Neuronal stem cell (in vitro differentiated cells): Measurements from ENCODE around the gene LRP1B.
"Not testable (repeated sequence)": the region's sequence is repeated elsewhere in the genome, so short reads cannot be mapped to it uniquely, and the experiment has no call there.

Experiments used
- DNase-seq: peaks from one replicate; pipeline ENCODE4 v3.0.0-alpha.2; 2013; ENCODE audit warnings: low spot score
- H2AFZ ChIP-seq: one replicate; pipeline ENCODE4 v1.6.1; 2013; ENCODE audit warnings: mild to moderate bottlenecking, low read length, inconsistent platforms
- H2AK5ac ChIP-seq: 2 replicates; pipeline ENCODE4 v1.6.1; 2013; ENCODE audit warnings: low read depth, mild to moderate bottlenecking, inconsistent platforms, low read length, moderate library complexity, mixed read lengths
- H2BK120ac ChIP-seq: 2 replicates; pipeline ENCODE4 v1.6.1; 2013; ENCODE audit warnings: low read depth, mild to moderate bottlenecking, inconsistent platforms, low read length, moderate library complexity, mixed read lengths
- H2BK12ac ChIP-seq: one replicate; pipeline ENCODE4 v1.6.1; 2013; ENCODE audit warnings: low read length, inconsistent platforms
- H2BK15ac ChIP-seq: 2 replicates; pipeline ENCODE4 v1.6.1; 2013; ENCODE audit warnings: mild to moderate bottlenecking, low read length, inconsistent platforms, mixed read lengths
- H2BK5ac ChIP-seq: one replicate; pipeline ENCODE4 v1.6.1; 2013; ENCODE audit warnings: inconsistent platforms, mild to moderate bottlenecking, low read length, moderate library complexity
- H3K14ac ChIP-seq: one replicate; pipeline ENCODE4 v1.6.1; 2013; ENCODE audit warnings: low read length, inconsistent platforms
- H3K18ac ChIP-seq: 2 replicates; pipeline ENCODE4 v1.6.1; 2013; ENCODE audit warnings: low read length, inconsistent platforms
- H3K23ac ChIP-seq: 2 replicates; pipeline ENCODE4 v1.6.1; 2013; ENCODE audit warnings: low read depth, mild to moderate bottlenecking, mixed read lengths, low read length, inconsistent platforms; ENCODE audit not compliant: poor library complexity
- H3K27ac ChIP-seq: replicated peaks from 3 replicates; pipeline ENCODE4 v1.5.1; 2013; ENCODE audit warnings: low read length, inconsistent platforms
- H3K27me3 ChIP-seq, 3 experiments: 2 replicates each; pipeline ENCODE4 v1.6.1; 2013; ENCODE audit warnings: low read length in 3 of 3, mild to moderate bottlenecking in 2 of 3, inconsistent platforms in 1 of 3, low read depth in 1 of 3, mixed read lengths in 1 of 3, moderate library complexity in 1 of 3; ENCODE audit not compliant: control insufficient read depth in 3 of 3, insufficient read depth in 3 of 3
- H3K36me3 ChIP-seq, 2 donors: replicated peaks in 1 of 2; 2 replicates each; pipeline ENCODE4 v1.6.1; 2013; ENCODE audit warnings: low read length in 2 of 2; ENCODE audit not compliant: control insufficient read depth in 2 of 2, insufficient read depth in 2 of 2
- H3K4ac ChIP-seq: 2 replicates; pipeline ENCODE4 v1.6.1; 2013; ENCODE audit warnings: inconsistent platforms, mild to moderate bottlenecking, low read length, moderate library complexity
- H3K4me1 ChIP-seq, 2 donors: 1 replicate in 1 of 2; 2 replicates in 1 of 2; pipeline ENCODE4 v1.6.1; 2013; ENCODE audit warnings: low read length in 2 of 2, low read depth in 1 of 2; ENCODE audit not compliant: control insufficient read depth in 2 of 2, insufficient read depth in 1 of 2
- H3K4me2 ChIP-seq: one replicate; pipeline ENCODE4 v1.6.1; 2013; ENCODE audit warnings: mild to moderate bottlenecking, low read length, inconsistent platforms; ENCODE audit not compliant: insufficient read depth, poor library complexity, severe bottlenecking
- H3K4me3 ChIP-seq, 2 donors: 2 replicates each; pipeline ENCODE4 v1.5.1; 2013; ENCODE audit warnings: low read length in 2 of 2, mild to moderate bottlenecking in 2 of 2, inconsistent platforms in 1 of 2, moderate library complexity in 1 of 2
- H3K79me1 ChIP-seq: one replicate; pipeline ENCODE4 v1.6.1; 2013; ENCODE audit warnings: low read depth, mild to moderate bottlenecking, inconsistent platforms, low read length, moderate library complexity
- H3K9ac ChIP-seq: one replicate; pipeline ENCODE4 v1.6.1; 2013; ENCODE audit warnings: mild to moderate bottlenecking, low read depth, low read length, inconsistent platforms; ENCODE audit not compliant: poor library complexity
- H3K9me3 ChIP-seq, 2 donors: replicated peaks in 1 of 2; 2 replicates each; pipeline versions ENCODE3 to v1.6.1; 2013; ENCODE audit warnings: low read length in 2 of 2, mild to moderate bottlenecking in 2 of 2, inconsistent platforms in 1 of 2, low read depth in 1 of 2, mixed read lengths in 1 of 2, moderate library complexity in 1 of 2; ENCODE audit not compliant: control insufficient read depth in 2 of 2, insufficient read depth in 1 of 2
- H4K8ac ChIP-seq: one replicate; pipeline ENCODE4 v1.6.1; 2013; ENCODE audit warnings: low read depth, mild to moderate bottlenecking, inconsistent platforms, low read length, moderate library complexity
- H4K91ac ChIP-seq: one replicate; pipeline ENCODE4 v1.6.1; 2013; ENCODE audit warnings: low read length, low read depth, mild to moderate bottlenecking, inconsistent platforms; ENCODE audit not compliant: poor library complexity
- WGBS, 2 donors: extraction: QIAGEN DNeasy Blood & Tissue Kit; methylation state at CpG; one replicate each; pipeline ENCODE4 v1.1.7; 2013; ENCODE audit warnings: missing lambda C conversion rate in 2 of 2, mixed read lengths in 1 of 2; ENCODE audit not compliant: insufficient read length in 2 of 2, insufficient replicate concordance in 1 of 2; ENCODE audit errors: extremely low coverage in 2 of 2; 5-methylcytosine and 5-hydroxymethylcytosine counted together

The LRP1B gene

GRCh38 chr2:140344838-140345237 is 1786.0 kb downstream of the LRP1B start:
- H2AK5ac ChIP-seq = no peak overlapping the region
- no peaks in the 10 kb centered on the region for H3K9me3 ChIP-seq
- no peak overlapping the region for H3K4ac ChIP-seq
- no peaks in the 10 kb centered on the region for H3K79me1 ChIP-seq
- H3K4me1 ChIP-seq = peaks cover 2% of the 10 kb centered on the region in 2 donors
- H2AFZ ChIP-seq = no peak overlapping the region
- H3K4me2 ChIP-seq = no peak overlapping the region
- no peak overlapping the region for H2BK5ac ChIP-seq
- H4K91ac ChIP-seq = no peak overlapping the region
- WGBS, 2 donors = no CpG with 5 or more reads among the region's 1 CpG
- H3K27ac ChIP-seq = no peak overlapping the region
- H2BK12ac ChIP-seq = no peak overlapping the region
- no peak overlapping the region for H3K18ac ChIP-seq
- no peak overlapping the region for H2BK15ac ChIP-seq
- H3K14ac ChIP-seq = no peak overlapping the region
- H3K9ac ChIP-seq = no peak overlapping the region
- no peaks in the 10 kb centered on the region for H3K27me3 ChIP-seq
- DNase-seq = no peak
- no peak overlapping the region for H3K23ac ChIP-seq
- no peaks in the 10 kb centered on the region for H3K36me3 ChIP-seq
- H2BK120ac ChIP-seq = no peak overlapping the region
- no peak overlapping the region for H4K8ac ChIP-seq
- H3K4me3 ChIP-seq = no peak overlapping the region

GRCh38 chr2:140344266-140344665 is 1786.5 kb downstream of the LRP1B start:
- DNase-seq, H3K27ac ChIP-seq, H3K79me1 ChIP-seq, H2BK12ac ChIP-seq, H3K4me1 ChIP-seq, H3K4me2 ChIP-seq, H3K14ac ChIP-seq, H3K4ac ChIP-seq, H2BK5ac ChIP-seq, H3K18ac ChIP-seq, H3K9ac ChIP-seq, H3K9me3 ChIP-seq, H2BK15ac ChIP-seq, H3K4me3 ChIP-seq, H3K23ac ChIP-seq, H4K8ac ChIP-seq, H2AFZ ChIP-seq, H4K91ac ChIP-seq, H2BK120ac ChIP-seq, H3K27me3 ChIP-seq, H2AK5ac ChIP-seq, H3K36me3 ChIP-seq: not testable (repeated sequence)
- WGBS, 2 donors = no CpG with 5 or more reads among the region's 1 CpG

GRCh38 chr2:140338795-140339194 is 1792.0 kb downstream of the LRP1B start:
- DNase-seq = no peak
- Histone ChIP-seq H3K27ac (no peak overlapping the region), H2BK5ac (no peak overlapping the region), H3K4me1 (peaks cover 0 to 6% of the 10 kb centered on the region in 2 donors), H3K23ac (no peak overlapping the region), H4K91ac (no peak overlapping the region), H2BK120ac (no peak overlapping the region), H3K36me3 (no peaks in the 10 kb centered on the region), H3K4me2 (no peak overlapping the region), H3K18ac (no peak overlapping the region), H3K4ac (no peak overlapping the region), H2BK15ac (no peak overlapping the region), H4K8ac (no peak overlapping the region), H2AFZ (peak overlapping the region; percentile 65), H3K9ac (no peak overlapping the region), H3K14ac (no peak overlapping the region), H2AK5ac (no peak overlapping the region), H3K27me3 (no peaks in the 10 kb centered on the region), H3K79me1 (no peaks in the 10 kb centered on the region), H3K4me3 (no peak overlapping the region), H3K9me3 (no peaks in the 10 kb centered on the region), H2BK12ac (no peak overlapping the region)
- WGBS, 2 donors = no CpG with 5 or more reads among the region's 1 CpG

DNA sequence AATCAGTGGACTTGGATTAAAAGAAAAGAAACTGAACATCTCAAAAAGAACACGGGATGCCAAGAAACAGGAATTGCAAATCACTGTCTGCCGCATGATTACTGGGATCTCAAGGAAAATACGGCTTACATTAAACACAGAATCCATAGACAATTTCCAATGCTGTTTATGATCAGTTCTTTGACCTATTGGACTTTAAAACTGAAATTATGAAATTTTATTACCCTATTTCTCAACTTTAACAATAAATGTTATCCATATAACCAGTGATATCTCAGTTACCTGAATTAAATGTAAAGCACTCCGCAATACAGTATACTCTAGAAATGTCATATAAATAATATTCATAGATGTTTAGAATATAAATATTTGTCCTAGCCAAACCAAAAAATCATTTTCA is 1793.8 kb downstream of the LRP1B start:
- H2AK5ac ChIP-seq = no peak overlapping the region
- H3K9me3 ChIP-seq = no peaks in the 10 kb centered on the region
- H3K4ac ChIP-seq = no peak overlapping the region
- H3K4me3 ChIP-seq = no peak overlapping the region
- H3K79me1 ChIP-seq = no peaks in the 10 kb centered on the region
- no peak overlapping the region for H2BK15ac ChIP-seq
- no peak overlapping the region for H3K14ac ChIP-seq
- H2BK12ac ChIP-seq = no peak overlapping the region
- no peak overlapping the region for H2BK5ac ChIP-seq
- H4K91ac ChIP-seq = no peak overlapping the region
- H3K27ac ChIP-seq = no peak overlapping the region
- H2BK120ac ChIP-seq = no peak overlapping the region
- H2AFZ ChIP-seq = no peak overlapping the region
- H3K4me1 ChIP-seq = peaks cover 0 to 6% of the 10 kb centered on the region in 2 donors
- H3K27me3 ChIP-seq = no peaks in the 10 kb centered on the region
- no peak overlapping the region for H3K23ac ChIP-seq
- H3K4me2 ChIP-seq = no peak overlapping the region
- H3K36me3 ChIP-seq = no peaks in the 10 kb centered on the region
- H3K9ac ChIP-seq = no peak overlapping the region
- H3K18ac ChIP-seq = no peak overlapping the region
- no CpG with 5 or more reads among the region's 4 CpGs for WGBS, 2 donors
- no peak overlapping the region for H4K8ac ChIP-seq
- DNase-seq = no peak
